Measurements from ENCODE around the gene FITM2.
"Not testable (repeated sequence)": the region's sequence is repeated elsewhere in the genome, so short reads cannot be mapped to it uniquely, and the experiment has no call there.

FITM2 gene, protein sequence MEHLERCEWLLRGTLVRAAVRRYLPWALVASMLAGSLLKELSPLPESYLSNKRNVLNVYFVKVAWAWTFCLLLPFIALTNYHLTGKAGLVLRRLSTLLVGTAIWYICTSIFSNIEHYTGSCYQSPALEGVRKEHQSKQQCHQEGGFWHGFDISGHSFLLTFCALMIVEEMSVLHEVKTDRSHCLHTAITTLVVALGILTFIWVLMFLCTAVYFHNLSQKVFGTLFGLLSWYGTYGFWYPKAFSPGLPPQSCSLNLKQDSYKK
- long read RNA-seq, donor 1, full-length matches to known transcripts: 1 of 1 reads
- long read RNA-seq, donor 1, partial matches to known transcripts: 0 of 1 reads
- long read RNA-seq, donor 1, other reads (novel, unspliced or antisense): 0 of 1 reads
- long read RNA-seq, donor 2, full-length matches to known transcripts: 2 of 2 reads
- long read RNA-seq, donor 2, partial matches to known transcripts: 0 of 2 reads
- long read RNA-seq, donor 2, other reads (novel, unspliced or antisense): 0 of 2 reads
- long read RNA-seq, donor 3: 0 reads
- long read RNA-seq, donor 4, full-length matches to known transcripts: 4 of 4 reads
- long read RNA-seq, donor 4, partial matches to known transcripts: 0 of 4 reads
- long read RNA-seq, donor 4, other reads (novel, unspliced or antisense): 0 of 4 reads
- long read RNA-seq, donor 5, full-length matches to known transcripts: 1 of 1 reads
- long read RNA-seq, donor 5, partial matches to known transcripts: 0 of 1 reads
- long read RNA-seq, donor 5, other reads (novel, unspliced or antisense): 0 of 1 reads
- long read RNA-seq, donor 6, full-length matches to known transcripts: 1 of 1 reads
- long read RNA-seq, donor 6, partial matches to known transcripts: 0 of 1 reads
- long read RNA-seq, donor 6, other reads (novel, unspliced or antisense): 0 of 1 reads
- long read RNA-seq, donor 7, full-length matches to known transcripts: 2 of 2 reads
- long read RNA-seq, donor 7, partial matches to known transcripts: 0 of 2 reads
- long read RNA-seq, donor 7, other reads (novel, unspliced or antisense): 0 of 2 reads
- long read RNA-seq, donor 8, full-length matches to known transcripts: 2 of 2 reads
- long read RNA-seq, donor 8, partial matches to known transcripts: 0 of 2 reads
- long read RNA-seq, donor 8, other reads (novel, unspliced or antisense): 0 of 2 reads

DNA sequence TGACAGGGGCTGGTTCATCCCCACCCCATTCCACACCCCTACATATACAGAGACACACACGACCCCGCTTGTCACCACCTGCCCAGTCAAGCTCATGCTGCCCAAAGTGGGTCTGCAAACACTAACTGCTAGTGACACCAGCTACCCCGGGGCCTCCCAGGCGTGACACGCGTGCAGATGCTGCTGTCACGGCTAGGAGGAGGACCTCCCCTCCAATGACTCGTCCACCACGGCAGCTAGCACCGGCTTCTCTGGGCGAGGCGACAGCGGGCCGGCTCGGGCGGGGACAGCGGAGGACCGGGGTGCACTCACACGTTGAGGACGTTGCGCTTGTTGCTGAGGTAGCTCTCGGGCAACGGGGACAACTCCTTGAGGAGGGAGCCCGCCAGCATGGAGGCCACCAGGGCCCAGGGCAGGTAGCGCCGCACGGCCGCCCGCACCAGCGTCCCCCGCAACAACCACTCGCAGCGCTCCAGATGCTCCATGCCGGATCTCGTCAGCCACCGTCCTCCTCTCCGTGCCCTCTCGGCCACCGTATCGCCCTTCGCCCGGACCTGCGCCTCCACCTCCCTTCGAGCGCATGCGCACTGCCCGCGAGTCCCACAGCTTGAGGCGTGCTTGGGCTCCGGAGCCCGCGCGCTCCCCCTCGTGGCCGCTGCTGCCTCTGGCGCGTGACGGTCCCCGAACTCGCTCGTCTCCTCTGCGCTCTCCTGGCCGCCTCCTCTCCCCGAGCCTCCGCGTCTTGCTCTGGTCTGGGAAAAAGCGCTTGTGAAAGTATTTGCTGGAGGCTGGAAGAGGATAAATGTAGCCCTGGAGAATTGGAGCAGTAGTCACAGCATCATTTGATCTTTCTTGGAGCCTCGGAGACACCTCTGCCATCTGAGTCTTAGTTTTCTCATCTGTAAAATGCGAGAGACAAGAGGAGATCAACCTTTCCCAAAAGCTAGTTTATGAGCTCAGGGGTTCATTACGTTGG is at the start of gene FITM2:
Gene FITM2 (minus strand): TSS at position 539 of the 976 bp plus-strand sequence. CDS start 54 bp downstream, at position 485.
- DNase-seq: peak; percentile 95

GRCh38 chr20:44360221-44360620 is 49.2 kb upstream of the FITM2 start:
- no peak for DNase-seq

GRCh38 chr20:44358776-44359175 is 47.8 kb upstream of the FITM2 start:
- DNase-seq: no peak

DNA sequence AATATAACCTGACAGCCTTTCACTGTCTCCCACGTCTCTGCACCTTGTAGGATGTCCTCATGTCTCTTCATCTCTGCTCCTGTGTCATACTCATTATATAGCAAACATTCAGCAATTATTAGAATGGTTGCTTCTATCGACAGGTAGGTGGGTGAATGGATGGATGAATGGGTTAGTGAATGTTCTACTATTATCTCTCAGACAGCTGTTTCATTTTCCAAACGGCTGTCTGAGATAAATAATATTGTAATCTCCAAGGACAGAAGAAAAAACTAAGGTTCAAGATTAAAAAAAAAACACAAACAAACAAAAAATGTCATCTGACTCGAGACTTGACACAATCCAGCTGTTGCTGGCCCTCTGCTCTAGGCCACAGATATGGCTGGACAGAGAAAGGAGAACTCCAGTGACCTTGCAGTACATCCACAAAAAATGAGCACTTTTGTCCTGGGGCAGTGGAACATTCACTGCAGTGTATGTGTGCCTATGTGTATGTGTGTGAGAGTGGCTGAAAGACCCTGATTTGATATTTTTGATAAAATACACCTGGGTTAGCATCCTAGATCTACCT is 46.6 kb upstream of the FITM2 start:
- no peak for DNase-seq

- no peak for DNase-seq
These were observed 46.0 kb upstream of the FITM2 start for GRCh38 chr20:44357020-44357419.

GRCh38 chr20:44356353-44356723 is 45.3 kb upstream of the FITM2 start:
- no peak for DNase-seq

DNA sequence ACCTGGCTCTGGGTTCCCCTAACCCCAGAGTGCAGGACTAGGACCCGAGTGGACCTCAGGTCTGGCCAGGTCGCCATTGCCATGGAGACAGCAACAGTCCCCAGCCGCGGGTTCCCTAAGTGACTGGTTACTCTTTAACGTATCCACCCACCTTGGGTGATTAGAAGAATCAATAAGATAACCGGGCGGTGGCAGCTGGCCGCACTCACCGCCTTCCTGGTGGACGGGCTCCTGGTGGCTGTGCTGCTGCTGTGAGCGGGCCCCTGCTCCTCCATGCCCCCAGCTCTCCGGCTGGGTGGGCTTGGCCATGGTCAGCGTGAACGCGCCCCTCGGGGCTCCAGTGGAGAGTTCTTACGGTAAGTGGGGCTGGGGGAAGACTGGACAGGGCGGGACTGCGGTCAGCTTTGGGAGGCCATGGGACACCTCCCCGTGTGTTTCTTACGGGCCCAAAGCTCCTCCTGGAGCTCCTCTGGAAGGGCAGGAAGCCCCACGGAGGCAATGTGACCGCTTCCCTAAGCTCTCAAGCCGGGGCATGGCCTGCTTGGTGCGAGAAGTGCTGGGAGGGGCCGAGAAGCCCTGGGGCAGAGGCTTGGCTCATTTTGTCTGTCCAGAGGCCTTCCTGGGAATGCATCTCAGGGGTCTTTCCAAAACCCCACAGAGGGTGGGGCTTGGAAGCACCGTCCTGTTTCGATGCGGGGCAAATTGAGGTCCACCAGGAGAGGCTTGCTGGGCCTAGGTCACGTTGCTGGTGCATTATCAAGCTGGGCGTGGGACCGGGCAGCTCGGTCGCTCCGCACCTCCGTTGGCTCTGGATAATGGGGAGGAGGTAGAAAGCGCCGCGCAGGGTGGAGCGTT is 44.7 kb upstream of the FITM2 start, which contains the start of gene HNF4A:
Gene HNF4A (plus strand): TSS at position 202 of the 855 bp plus-strand sequence. CDS start 106 bp downstream, at position 308.
- no peak for DNase-seq

- no peak for DNase-seq
These were observed 44.0 kb upstream of the FITM2 start for GRCh38 chr20:44354979-44355497.

- DNase-seq: no peak
These were observed 39.6 kb upstream of the FITM2 start for GRCh38 chr20:44350567-44350966.

- DNase-seq: no peak
These were observed 38.3 kb upstream of the FITM2 start for GRCh38 chr20:44349349-44349748.

- no peak for DNase-seq
These were observed 37.2 kb upstream of the FITM2 start for GRCh38 chr20:44348168-44348659.

DNA sequence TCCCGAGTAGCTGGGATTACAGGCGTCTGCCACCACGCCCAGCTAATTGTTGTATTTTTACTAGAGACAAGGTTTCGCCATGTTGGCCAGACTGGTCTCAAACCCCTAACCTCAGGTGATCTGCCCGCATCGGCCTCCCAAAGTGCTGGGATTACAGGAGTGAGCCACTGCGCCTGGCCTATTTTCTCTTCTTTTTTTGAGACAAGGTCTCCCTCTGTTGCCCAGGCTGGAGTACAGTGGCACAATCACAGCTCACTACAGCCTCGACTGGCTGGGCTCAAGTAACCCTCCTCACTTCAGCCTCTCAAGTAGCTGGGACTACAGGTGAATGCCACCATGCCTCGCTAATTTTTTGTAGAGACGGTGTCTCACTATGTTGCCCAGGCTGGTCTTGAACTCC is 34.9 kb upstream of the FITM2 start:
- not testable (repeated sequence) for DNase-seq

GRCh38 chr20:44345147-44345546 is 34.1 kb upstream of the FITM2 start:
- no peak for DNase-seq

GRCh38 chr20:44344723-44345122 is 33.7 kb upstream of the FITM2 start:
- no peak for DNase-seq

DNA sequence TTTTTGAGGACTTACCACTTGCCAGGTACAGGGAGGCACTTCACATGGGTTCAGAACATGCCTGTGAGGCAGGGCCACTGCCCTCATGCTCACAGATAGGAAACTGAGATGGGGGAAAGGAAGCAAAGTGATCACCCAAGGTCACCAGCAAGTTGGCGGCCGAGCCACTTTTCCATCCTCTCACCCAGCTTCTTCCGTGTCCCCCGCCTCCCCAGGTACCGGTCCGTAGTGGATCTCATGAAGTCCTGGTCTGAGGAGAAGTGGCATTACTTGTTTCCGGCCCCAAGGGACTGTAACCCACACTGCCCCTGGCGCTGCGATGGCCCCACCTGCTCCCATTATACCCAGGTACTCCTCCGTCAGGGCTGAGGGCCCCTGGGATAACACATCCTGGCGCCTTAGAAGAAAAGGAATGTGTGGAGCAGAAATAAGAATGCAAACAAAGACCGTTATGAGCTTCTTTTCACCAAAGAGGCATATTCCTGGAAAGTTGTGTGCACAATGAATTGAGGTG is 32.2 kb upstream of the FITM2 start:
- no peak for DNase-seq

DNA sequence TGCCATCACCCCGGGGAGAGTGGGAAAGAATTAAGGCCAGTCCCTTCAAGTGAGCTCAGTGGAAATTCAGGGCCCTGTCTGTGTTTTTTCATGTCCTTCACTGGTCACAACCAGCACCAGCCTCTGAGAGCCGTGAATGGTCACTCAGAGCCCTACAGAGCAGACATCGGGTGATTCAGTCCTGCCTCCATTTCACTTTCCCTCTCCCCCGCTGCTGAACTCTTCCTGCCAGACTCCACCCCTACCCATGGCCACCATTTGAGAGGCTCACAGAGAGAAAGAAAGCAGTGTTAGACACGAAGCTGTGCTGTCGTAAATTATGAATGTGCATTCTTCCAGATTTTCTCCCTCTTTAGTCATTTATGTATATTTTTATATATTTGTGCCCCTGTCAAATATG is 31.2 kb upstream of the FITM2 start:
- no peak for DNase-seq

- DNase-seq: no peak
These were observed 25.9 kb upstream of the FITM2 start, which contains the start of gene R3HDML for GRCh38 chr20:44336725-44337380. Gene R3HDML (plus strand): TSS chr20:44337043. CDS start chr20:44337158, 115 bp downstream.

DNA sequence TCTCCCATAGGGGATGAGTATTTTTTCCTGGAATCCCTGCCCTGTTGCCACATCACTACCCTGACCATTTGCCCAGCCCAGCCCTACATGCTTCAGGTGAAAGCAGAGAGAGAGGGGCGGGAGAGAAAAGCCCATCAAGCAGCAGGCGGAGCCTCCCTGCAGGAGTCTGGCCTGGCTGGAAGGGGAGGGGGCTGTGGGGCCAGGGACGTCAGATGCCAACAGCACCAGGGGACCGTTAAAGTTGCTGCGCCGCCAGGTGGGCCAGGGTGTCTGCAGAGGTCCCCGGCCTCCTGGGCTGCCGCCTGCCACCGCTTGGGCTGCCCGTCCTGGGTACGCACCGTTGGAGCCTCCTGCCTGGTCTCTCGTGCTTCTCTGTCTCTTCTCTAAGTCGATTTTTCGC is 25.1 kb upstream of the FITM2 start:
- DNase-seq: no peak

DNA sequence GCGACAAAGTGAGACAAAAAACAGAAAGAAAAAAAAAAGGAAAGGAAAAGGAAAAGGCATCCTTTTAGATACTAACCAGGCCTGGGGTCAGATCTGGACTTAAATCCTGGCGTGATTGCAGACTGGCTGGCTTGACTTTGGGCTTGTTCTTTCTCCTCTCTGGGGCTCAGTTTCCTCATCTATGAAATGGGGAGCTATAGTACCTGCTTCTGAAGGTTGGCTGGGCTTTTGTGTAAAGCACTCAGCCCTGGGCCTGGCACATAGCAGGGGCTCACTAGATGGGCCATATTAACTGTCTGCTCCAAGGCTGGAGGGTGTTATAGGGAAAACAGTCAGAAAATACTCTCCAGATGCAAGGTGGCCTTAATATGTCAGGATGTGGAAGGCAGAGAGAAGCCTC is 24.7 kb upstream of the FITM2 start:
- no peak for DNase-seq

Measured in right kidney (tissue), 9 donors.